GM12875 (cell line): ENCODE measurements around the gene TPH2.

Experiments used
- H3K4me3 ChIP-seq: one replicate; pipeline ENCODE4 v1.5.1; 2011; ENCODE audit warnings: low read depth, low read length, control low read depth
- CTCF ChIP-seq: IDR thresholded peaks from 2 replicates; pipeline ENCODE4 v1.5.1; 2011; ENCODE audit warnings: low read depth, mild to moderate bottlenecking, control low read depth, inconsistent platforms, low read length, moderate library complexity, borderline replicate concordance; ENCODE audit not compliant: insufficient read depth

The TPH2 gene

GRCh38 chr12:72081777-72082176, 143.1 kb downstream of the TPH2 start:
- no peak overlapping the region for H3K4me3 ChIP-seq
- TF ChIP-seq CTCF, result no peak
